T-cell (primary cell): ENCODE measurements around the gene WDR35. TPM values are rescaled to one million over a fixed set of nuclear protein-coding genes. Genes with fewer than 3 reads are reported as not detected.

Experiments used
- ATAC-seq, 4 experiments: fragments of 200-7000 bp in 3 of 4; fragments of 150-1000 bp in 1 of 4; cut with Tn5 transposase; replicated peaks in 1 of 4; 1 replicate in 3 of 4; 2 replicates in 1 of 4; pipeline ENCODE4 v1.10.0; 2021; ENCODE audit warnings: moderate library complexity in 3 of 4, mild to moderate bottlenecking in 2 of 4, moderate number of reproducible peaks in 1 of 4
- CTCF ChIA-PET, 2 donors: fragments of 300-600 bp; sonication (Branson Sonifier 250); formaldehyde crosslinking; loops; one replicate each; lab custom pipeline; 2022; ENCODE audit warnings: antibody characterized with exemption in 2 of 2; lab: Charles Lee
- POLR2A ChIA-PET, 2 donors: fragments of 300-600 bp; sonication (Branson Sonifier 250); formaldehyde crosslinking; loops; one replicate each; lab custom pipeline; 2022; ENCODE audit warnings: antibody characterized with exemption in 2 of 2; lab: Charles Lee
- DNase-seq, 35 experiments: peaks; one replicate each; pipeline versions ENCODE4 v3.0.0 to v3.0.0-alpha.2; 2013 to 2023
- H3K27ac ChIP-seq: one replicate; pipeline ENCODE4 v1.5.1; 2013; ENCODE audit warnings: low read length
- H3K27me3 ChIP-seq, 2 experiments: replicated peaks in 1 of 2; 1 replicate in 1 of 2; 2 replicates in 1 of 2; pipeline versions ENCODE4 v1.6.1 to v1.7.0; 2013; ENCODE audit warnings: low read length in 1 of 2, mixed read lengths in 1 of 2; ENCODE audit not compliant: control insufficient read depth in 2 of 2, insufficient read depth in 2 of 2; ENCODE audit errors: extremely low read depth in 1 of 2
- H3K36me3 ChIP-seq, 2 donors: 1 replicate in 1 of 2; 2 replicates in 1 of 2; pipeline versions ENCODE4 v1.6.1 to v1.7.0; 2013; ENCODE audit warnings: low read length in 1 of 2; ENCODE audit not compliant: control insufficient read depth in 2 of 2, insufficient read depth in 1 of 2; ENCODE audit errors: extremely low read depth in 1 of 2
- H3K4me1 ChIP-seq, 2 experiments: 1 replicate in 1 of 2; 2 replicates in 1 of 2; pipeline versions ENCODE4 v1.6.1 to v1.7.0; 2013; ENCODE audit warnings: low read length in 2 of 2, mixed read lengths in 1 of 2; ENCODE audit not compliant: insufficient read depth in 2 of 2, control insufficient read depth in 1 of 2; ENCODE audit errors: extremely low read depth in 1 of 2
- H3K4me3 ChIP-seq, 2 donors: 1 replicate in 1 of 2; 2 replicates in 1 of 2; pipeline versions ENCODE4 v1.5.1 to v1.7.0; 2013; ENCODE audit warnings: mild to moderate bottlenecking in 2 of 2, low read length in 1 of 2, moderate library complexity in 1 of 2; ENCODE audit not compliant: control insufficient read depth in 1 of 2; ENCODE audit errors: extremely low read depth in 1 of 2
- H3K9me3 ChIP-seq: 2 replicates; pipeline ENCODE4 v1.7.0; 2013
- H3K27ac Mint-ChIP-seq, 2 donors: one replicate each; pipeline ENCODE4 v1.8.0; 2020 to 2021; ENCODE audit warnings: mild to moderate bottlenecking in 2 of 2, mixed read lengths in 2 of 2
- H3K27me3 Mint-ChIP-seq, 2 donors: one replicate each; pipeline ENCODE4 v1.8.0; 2021 to 2022; ENCODE audit warnings: mixed read lengths in 2 of 2
- H3K36me3 Mint-ChIP-seq: one replicate; pipeline ENCODE4 v1.8.0; 2021; ENCODE audit warnings: mixed read lengths
- H3K4me1 Mint-ChIP-seq, 3 donors: one replicate each; pipeline ENCODE4 v1.8.0; 2020 to 2022; ENCODE audit warnings: mixed read lengths in 3 of 3, mild to moderate bottlenecking in 1 of 3
- H3K4me3 Mint-ChIP-seq, 3 donors: one replicate each; pipeline ENCODE4 v1.8.0; 2020 to 2022; ENCODE audit warnings: mild to moderate bottlenecking in 3 of 3, mixed read lengths in 3 of 3, moderate library complexity in 3 of 3
- H3K9me3 Mint-ChIP-seq, 3 donors: one replicate each; pipeline ENCODE4 v1.8.0; 2020 to 2022; ENCODE audit warnings: mixed read lengths in 3 of 3
- WGBS: methylation state at CpG from one replicate; pipeline ENCODE4 v1.1.5; 2013; ENCODE audit warnings: missing lambda C conversion rate; ENCODE audit not compliant: insufficient coverage; 5-methylcytosine and 5-hydroxymethylcytosine counted together
- total RNA-seq, 35 experiments: library from RNA in 6 of 35; stranded (reverse) in 6 of 35; fragments of 120-200 nt in 1 of 35; gene quantifications; one replicate each; pipeline versions ENCODE4 v1.2.1 to v1.2.4 and lab custom pipeline; 2013 to 2026

Gene WDR35
- total RNA-seq (1 to 10 TPM; 3.7 to 5.7 (median 4.9) TPM), total RNA-seq (lab: John Stamatoyannopoulos, UW) (11.4 to 45.8 (median 25.1) reads per million in 29 experiments)
- 7.9 TPM for total RNA-seq (2013)

- Mint-ChIP-seq H3K4me3 (peak within 1 kb of the TSS; percentile 86 to 92 (median 90)), H3K9me3 (no peaks in the 10 kb centered on the region), H3K4me1 (peaks cover 20 to 31% (median 22%) of the 10 kb centered on the region in 3 donors), H3K36me3 (peaks cover 6% of the 10 kb centered on the region), H3K27me3 (peaks cover 11 to 15% of the 10 kb centered on the region in 2 donors), H3K27ac (peak within 1 kb of the TSS; percentile 82 to 83)
- ChIA-PET POLR2A (interaction anchor here in 1 of 2 donors (0.6 to 0.8 kb wide), 3 partner anchors 54 to 708 kb away, joined by 3 read pairs; no protein-coding TSS in a partner anchor), CTCF (interaction anchor here (0.7 to 1.2 kb wide), 2 partner anchors 26 to 660 kb away, joined by 3 to 7 read pairs; no protein-coding TSS in a partner anchor)
- under 1% methylated on average over 64 of the region's 70 CpGs for WGBS
- peak within 1 kb of the TSS; percentile 83 to 97 for H3K4me3 ChIP-seq
- H3K4me1 ChIP-seq = peaks cover 9 to 16% of the 10 kb centered on the region in 2 experiments
- no peaks in the 10 kb centered on the region for H3K36me3 ChIP-seq
- H3K27me3 ChIP-seq = no peaks in the 10 kb centered on the region
- DNase-seq (peak; percentile 64 to 93 (median 80)), ATAC-seq (peak; percentile 86 to 96 (median 96))
- H3K9me3 ChIP-seq = no peaks in the 10 kb centered on the region
- H3K27ac ChIP-seq = peak within 1 kb of the TSS; percentile 64
Measured at GRCh38 chr2:19989667-19990415, at the start of gene WDR35. WDR35 (minus strand) TSS chr2:19990105; CDS start chr2:19990015, 90 bp downstream.

GRCh38 chr2:20037660-20038059, 47.8 kb upstream of the WDR35 start:
- Mint-ChIP-seq H3K4me1 (peaks cover 7 to 12% (median 10%) of the 10 kb centered on the region in 3 donors), H3K36me3 (peaks cover 65% of the 10 kb centered on the region), H3K4me3 (no peak overlapping the region), H3K27ac (no peak overlapping the region), H3K9me3 (no peaks in the 10 kb centered on the region), H3K27me3 (no peaks in the 10 kb centered on the region)
- H3K4me3 ChIP-seq = no peak overlapping the region
- H3K9me3 ChIP-seq = no peaks in the 10 kb centered on the region
- ChIA-PET CTCF (interaction anchor here (0.5 to 1.4 kb wide), 3 partner anchors 22 to 125 kb away, joined by 3 to 8 read pairs (median 4); no protein-coding TSS in a partner anchor), POLR2A (interaction anchor here in 1 of 2 donors (0.7 kb wide), 1 partner anchor 1136 kb away, joined by 8 read pairs; no protein-coding TSS in a partner anchor)
- H3K27me3 ChIP-seq = no peaks in the 10 kb centered on the region
- peaks cover 4 to 69% of the 10 kb centered on the region in 2 donors for H3K36me3 ChIP-seq
- no peak overlapping the region for H3K27ac ChIP-seq
- no peaks in the 10 kb centered on the region for H3K4me1 ChIP-seq
- DNase-seq = no peak
- WGBS = 100% methylated on average over 1 of the region's 2 CpGs
- no peak for ATAC-seq

- H3K27ac ChIP-seq = no peak overlapping the region
- CTCF ChIA-PET = interaction anchor here in 1 of 2 donors (1.3 kb wide), 1 partner anchor 21 kb away, joined by 3 read pairs; no protein-coding TSS in a partner anchor
- ATAC-seq = no peak
- peaks cover 0 to 73% of the 10 kb centered on the region in 2 donors for H3K36me3 ChIP-seq
- H3K27ac Mint-ChIP-seq = peak overlapping the region in 1 of 2 donors; percentile 25
- H3K4me1 ChIP-seq = no peaks in the 10 kb centered on the region
- no peaks in the 10 kb centered on the region for H3K9me3 ChIP-seq
- no peaks in the 10 kb centered on the region for H3K27me3 Mint-ChIP-seq
- no peaks in the 10 kb centered on the region for H3K27me3 ChIP-seq
- no peaks in the 10 kb centered on the region for H3K9me3 Mint-ChIP-seq
- peaks cover 0 to 8% (median 0%) of the 10 kb centered on the region in 3 donors for H3K4me1 Mint-ChIP-seq
- peaks cover 80% of the 10 kb centered on the region for H3K36me3 Mint-ChIP-seq
- 94% methylated on average over 2 of the region's 4 CpGs for WGBS
- H3K4me3 ChIP-seq = no peak overlapping the region
- DNase-seq = no peak
- POLR2A ChIA-PET = interaction anchor here in 1 of 2 donors (0.7 kb wide), 1 partner anchor 687 kb away, joined by 3 read pairs; no protein-coding TSS in a partner anchor
- no peak overlapping the region for H3K4me3 Mint-ChIP-seq
Measured at GRCh38 chr2:20035955-20036666, 46.2 kb upstream of the WDR35 start.

GRCh38 chr2:20034821-20035220, 44.9 kb upstream of the WDR35 start:
- Mint-ChIP-seq H3K27me3 (no peaks in the 10 kb centered on the region), H3K4me1 (peaks cover 0 to 8% (median 0%) of the 10 kb centered on the region in 3 donors), H3K9me3 (peaks cover 0 to 1% (median 0%) of the 10 kb centered on the region in 3 donors), H3K36me3 (peaks cover 83% of the 10 kb centered on the region), H3K4me3 (no peak overlapping the region), H3K27ac (no peak overlapping the region)
- no peaks in the 10 kb centered on the region for H3K27me3 ChIP-seq
- no peak overlapping the region for H3K4me3 ChIP-seq
- POLR2A ChIA-PET = interaction anchor here in 1 of 2 donors (0.5 to 1.6 kb wide), 3 partner anchors 10 to 532 kb away, joined by 3 to 4 read pairs (median 3); no protein-coding TSS in a partner anchor
- H3K27ac ChIP-seq = no peak overlapping the region
- H3K36me3 ChIP-seq = peaks cover 3 to 70% of the 10 kb centered on the region in 2 donors
- ATAC-seq (no peak), DNase-seq (no peak)
- WGBS = no CpG with 5 or more reads among the region's 2 CpGs
- CTCF ChIA-PET = interaction anchor here in 1 of 2 donors (1.6 kb wide), 1 partner anchor 19 kb away, joined by 5 read pairs; no protein-coding TSS in a partner anchor
- no peaks in the 10 kb centered on the region for H3K4me1 ChIP-seq
- no peaks in the 10 kb centered on the region for H3K9me3 ChIP-seq

- Histone ChIP-seq H3K27me3 (no peaks in the 10 kb centered on the region), H3K9me3 (no peaks in the 10 kb centered on the region), H3K4me3 (no peak overlapping the region), H3K4me1 (no peaks in the 10 kb centered on the region), H3K27ac (no peak overlapping the region), H3K36me3 (peaks cover 4 to 67% of the 10 kb centered on the region in 2 donors)
- Mint-ChIP-seq H3K4me3 (no peak overlapping the region), H3K36me3 (peaks cover 89% of the 10 kb centered on the region), H3K4me1 (peaks cover 0 to 8% (median 0%) of the 10 kb centered on the region in 3 donors), H3K9me3 (peaks cover 0 to 2% (median 0%) of the 10 kb centered on the region in 3 donors), H3K27me3 (no peaks in the 10 kb centered on the region), H3K27ac (no peak overlapping the region)
- DNase-seq (no peak), ATAC-seq (no peak)
- ChIA-PET POLR2A (interaction anchor here in 1 of 2 donors (0.9 to 1.6 kb wide), 2 partner anchors 10 to 531 kb away, joined by 3 read pairs; no protein-coding TSS in a partner anchor), CTCF (interaction anchor here in 1 of 2 donors (1.6 kb wide), 1 partner anchor 19 kb away, joined by 5 read pairs; no protein-coding TSS in a partner anchor)
- no CpG with 5 or more reads among the region's 4 CpGs for WGBS
Measured at GRCh38 chr2:20034218-20034617, 44.3 kb upstream of the WDR35 start.
